ENCODE data around the gene SLFNL1.

GRCh38 chr1:41015897-41016470, 5.5 kb downstream of the SLFNL1 start:
- TF ChIP-seq CTCF (IDR thresholded peaks at IDR 0.05) (no peak), POLR2A (IDR thresholded peaks at IDR 0.05) (no peak)

All from upper lobe of left lung (tissue), 4 donors.